Right lobe of liver (tissue), 4 donors: ENCODE results near the gene ATP10D.

Source experiments
- CTCF ChIP-seq, 4 donors: fragments of 200-600 bp in 3 of 4; fragments of 450-650 bp in 1 of 4; IDR thresholded peaks; one replicate each; pipeline versions ENCODE4 v1.5.1 to v1.8.0; 2016 to 2022; ENCODE audit warnings: antibody characterized with exemption in 4 of 4, mild to moderate bottlenecking in 2 of 4
- POLR2A ChIP-seq: fragments of 450-650 bp; IDR thresholded peaks from one replicate; pipeline ENCODE4 v1.6.1; 2017; ENCODE audit warnings: antibody characterized with exemption, mild to moderate bottlenecking
- donor health status: DM: no; HTN: no; CAD: no.
- donor health status: DM: no; HTN: no; CAD: no.
- donor health status: DM: no; HTN: yes; CAD: no.

GRCh38 chr4:47590325-47590724 lies 105.2 kb downstream of the ATP10D start:
- no peak for TF ChIP-seq CTCF (IDR thresholded peaks at IDR 0.05)
- TF ChIP-seq POLR2A: no peak
